OCI-LY7 (cell line): ENCODE data around the gene HIVEP3. TPM values are rescaled to one million over a fixed set of nuclear protein-coding genes. Genes with fewer than 3 reads are reported as not detected.

Experiments used
- BruUV-seq: library from RNA; stranded (reverse); fragments of 400-500 nt; replicated peaks from 2 replicates; lab custom pipeline; 2021; lab: Mats Ljungman, UMichigan
- CTCF ChIA-PET: fragments of 300-600 bp; sonication (Branson Sonifier 250); formaldehyde crosslinking; loops from one replicate; lab custom pipeline; 2022; ENCODE audit warnings: antibody characterized with exemption; ENCODE audit not compliant: unreplicated experiment; lab: Charles Lee
- POLR2A ChIA-PET: fragments of 300-600 bp; sonication (Branson Sonifier 250); formaldehyde crosslinking; loops from one replicate; lab custom pipeline; 2022; ENCODE audit warnings: antibody characterized with exemption; lab: Charles Lee
- DNase-seq: peaks from one replicate; pipeline ENCODE4 v3.0.0-alpha.2; 2015; ENCODE audit warnings: low spot score
- H2AFZ ChIP-seq: fragments of 200-600 bp; sonication (generic), shearing (Covaris generic); 2 replicates; pipeline ENCODE4 v1.6.1; 2014; ENCODE audit warnings: mild to moderate bottlenecking, antibody characterized with exemption, low read length, moderate library complexity
- H3K27ac ChIP-seq: fragments of 200-600 bp; sonication (generic); 2 replicates; pipeline ENCODE4 v1.5.1; 2014; ENCODE audit warnings: mixed run types, low read depth, mild to moderate bottlenecking, moderate library complexity, low read length, inconsistent platforms; ENCODE audit not compliant: poor library complexity, severe bottlenecking
- H3K36me3 ChIP-seq: fragments of 200-600 bp; sonication (generic); 2 replicates; pipeline ENCODE4 v1.6.1; 2014; ENCODE audit warnings: mild to moderate bottlenecking, antibody characterized with exemption, low read length, moderate library complexity, mixed read lengths; ENCODE audit not compliant: insufficient read depth
- H3K4me1 ChIP-seq: fragments of 200-600 bp; sonication (generic); 2 replicates; pipeline ENCODE4 v1.5.1; 2014; ENCODE audit warnings: mild to moderate bottlenecking, low read length; ENCODE audit not compliant: insufficient read depth, poor library complexity, severe bottlenecking
- H3K4me2 ChIP-seq: fragments of 200-600 bp; sonication (generic); 2 replicates; pipeline ENCODE4 v1.6.1; 2014; ENCODE audit warnings: mild to moderate bottlenecking, low read length
- H3K4me3 ChIP-seq: fragments of 200-600 bp; sonication (generic); 2 replicates; pipeline ENCODE4 v1.5.1; 2014; ENCODE audit warnings: mild to moderate bottlenecking, low read depth, low read length; ENCODE audit not compliant: poor library complexity, severe bottlenecking
- H3K79me2 ChIP-seq: fragments of 200-600 bp; sonication (generic); 2 replicates; pipeline ENCODE4 v1.6.1; 2016; ENCODE audit warnings: low read depth, mild to moderate bottlenecking, low read length, moderate library complexity, mixed read lengths; ENCODE audit not compliant: insufficient read depth
- H3K9me2 ChIP-seq: fragments of 200-600 bp; sonication (generic); 2 replicates; pipeline ENCODE4 v1.6.1; 2016; ENCODE audit warnings: mild to moderate bottlenecking, low read length, mixed read lengths; ENCODE audit not compliant: insufficient read depth
- H3K9me3 ChIP-seq: fragments of 200-600 bp; sonication (generic); 2 replicates; pipeline ENCODE4 v1.6.1; 2014; ENCODE audit warnings: mild to moderate bottlenecking, mixed run types, low read length, mixed read lengths
- H4K20me1 ChIP-seq: fragments of 200-600 bp; sonication (generic); 2 replicates; pipeline ENCODE4 v1.6.1; 2014; ENCODE audit warnings: mild to moderate bottlenecking, antibody characterized with exemption, low read length, moderate library complexity, mixed read lengths; ENCODE audit not compliant: insufficient read depth
- EZH2phosphoT487 ChIP-seq: fragments of 200-600 bp; sonication (generic); IDR thresholded peaks from 2 replicates; pipeline ENCODE4 v1.6.1; 2018; ENCODE audit warnings: low read depth, borderline replicate concordance, mild to moderate bottlenecking, mixed run types, antibody characterized with exemption, low read length, moderate library complexity, mixed read lengths
- intact Hi-C: fragments of 100-400 bp; cut with micrococcal nuclease; formaldehyde crosslinking; loops from one replicate; pipeline ENCODE4 v1.10.0; 2022; ENCODE audit not compliant: unreplicated experiment
- total RNA-seq, 2 experiments: library from RNA; depleted of rRNA in 1 of 2; stranded (reverse); fragments of >200 nt in 1 of 2; shearing (Covaris generic) in 1 of 2; gene quantifications; 2 replicates each; pipeline ENCODE4 v1.2.3, GENCODE V29; 2014 to 2022
- TF ChIP-seq, protein P1 (sequence below): fragments of 200-600 bp; sonication (generic); conservative IDR thresholded peaks from 2 replicates; pipeline ENCODE4 v1.5.1; 2014; ENCODE audit warnings: mild to moderate bottlenecking, antibody characterized with exemption, low read length, moderate library complexity, mixed read lengths

HIVEP3 gene
- total RNA-seq, 2 experiments from 2014 or later: 0.53 to 0.60 TPM

DNA sequence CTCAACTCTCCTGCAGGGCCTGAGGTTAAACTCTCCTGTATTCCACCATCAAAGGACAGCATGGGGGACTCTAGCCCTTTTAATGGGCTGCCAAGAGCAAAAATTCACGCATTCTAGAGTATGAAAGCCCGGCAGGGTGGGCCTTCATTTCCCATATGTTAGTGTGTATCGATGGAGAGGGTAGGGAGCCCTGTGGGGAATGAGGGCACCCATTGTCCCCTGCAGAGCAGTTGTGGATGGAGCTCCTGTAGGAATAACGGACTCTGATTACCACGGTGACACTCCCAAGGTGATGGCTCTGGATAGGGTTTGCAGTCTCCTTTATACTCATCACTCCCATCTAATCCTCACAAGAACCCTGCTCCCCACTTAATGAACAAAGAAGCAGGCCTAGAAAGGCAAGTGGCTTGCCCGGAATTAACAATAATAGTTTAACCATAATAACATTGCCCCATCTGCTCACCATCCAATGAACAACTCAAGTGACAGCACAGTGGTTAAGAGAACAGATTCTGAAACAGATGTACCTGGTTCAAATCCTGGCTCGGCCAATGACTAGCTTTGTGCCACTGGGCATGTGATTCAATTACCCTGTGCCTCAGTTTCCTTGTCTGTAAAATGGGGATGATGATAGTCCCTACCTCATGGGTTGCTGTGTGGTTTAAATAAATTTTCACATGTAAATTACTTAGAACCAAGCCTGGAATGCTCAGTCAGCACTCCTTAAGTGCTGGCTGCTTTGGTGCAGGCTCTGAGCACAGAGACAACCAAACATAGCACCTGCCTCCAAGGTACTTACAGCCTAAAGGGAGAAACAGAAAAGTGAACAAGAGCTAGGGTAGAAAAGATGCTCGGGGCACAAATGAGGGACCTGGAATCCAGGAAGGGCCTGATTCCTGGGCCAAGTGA lies 29.0 kb downstream of the HIVEP3 start:
- H3K4me1 ChIP-seq: no peaks in the 10 kb centered on the region
- no TSS peak for BruUV-seq

DNA sequence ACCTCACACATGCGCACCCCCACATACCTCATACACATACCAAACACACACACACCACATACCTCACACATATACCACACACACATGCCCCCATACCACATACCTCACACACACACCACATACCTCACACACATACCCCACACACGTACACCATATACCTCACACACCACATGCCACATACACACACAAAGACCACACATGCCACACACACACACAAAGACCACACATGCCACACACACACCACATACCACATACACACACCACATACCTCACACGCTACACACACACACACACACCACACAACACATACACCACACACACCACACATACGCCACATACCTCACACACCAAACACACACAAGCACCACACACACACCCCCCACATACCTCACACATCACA lies 30.0 kb downstream of the HIVEP3 start:
- TF ChIP-seq EZH2phosphoT487: no peak
- TF ChIP-seq, protein P1, sequence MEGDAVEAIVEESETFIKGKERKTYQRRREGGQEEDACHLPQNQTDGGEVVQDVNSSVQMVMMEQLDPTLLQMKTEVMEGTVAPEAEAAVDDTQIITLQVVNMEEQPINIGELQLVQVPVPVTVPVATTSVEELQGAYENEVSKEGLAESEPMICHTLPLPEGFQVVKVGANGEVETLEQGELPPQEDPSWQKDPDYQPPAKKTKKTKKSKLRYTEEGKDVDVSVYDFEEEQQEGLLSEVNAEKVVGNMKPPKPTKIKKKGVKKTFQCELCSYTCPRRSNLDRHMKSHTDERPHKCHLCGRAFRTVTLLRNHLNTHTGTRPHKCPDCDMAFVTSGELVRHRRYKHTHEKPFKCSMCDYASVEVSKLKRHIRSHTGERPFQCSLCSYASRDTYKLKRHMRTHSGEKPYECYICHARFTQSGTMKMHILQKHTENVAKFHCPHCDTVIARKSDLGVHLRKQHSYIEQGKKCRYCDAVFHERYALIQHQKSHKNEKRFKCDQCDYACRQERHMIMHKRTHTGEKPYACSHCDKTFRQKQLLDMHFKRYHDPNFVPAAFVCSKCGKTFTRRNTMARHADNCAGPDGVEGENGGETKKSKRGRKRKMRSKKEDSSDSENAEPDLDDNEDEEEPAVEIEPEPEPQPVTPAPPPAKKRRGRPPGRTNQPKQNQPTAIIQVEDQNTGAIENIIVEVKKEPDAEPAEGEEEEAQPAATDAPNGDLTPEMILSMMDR: no peak
- no peaks in the 10 kb centered on the region for H4K20me1 ChIP-seq
- H2AFZ ChIP-seq: no peak overlapping the region
- no peaks in the 10 kb centered on the region for H3K36me3 ChIP-seq
- no peak overlapping the region for H3K4me3 ChIP-seq
- no peaks in the 10 kb centered on the region for H3K9me2 ChIP-seq
- no peak overlapping the region for H3K4me2 ChIP-seq
- DNase-seq: no peak
- no TSS peak for BruUV-seq
- intact Hi-C loops: no loop called here
- H3K79me2 ChIP-seq: no peaks in the 10 kb centered on the region
- H3K9me3 ChIP-seq: no peaks in the 10 kb centered on the region
- ChIA-PET CTCF (no interaction called here), POLR2A (no interaction called here)
- H3K27ac ChIP-seq: no peak overlapping the region
- H3K4me1 ChIP-seq: no peaks in the 10 kb centered on the region

More for the DNA sequence above, 29.0 kb downstream of the HIVEP3 start:
- Histone ChIP-seq H3K4me3 (no peak overlapping the region), H4K20me1 (no peaks in the 10 kb centered on the region), H3K79me2 (no peaks in the 10 kb centered on the region), H2AFZ (no peak overlapping the region), H3K27ac (no peak overlapping the region), H3K4me2 (no peak overlapping the region), H3K9me2 (no peaks in the 10 kb centered on the region), H3K36me3 (no peaks in the 10 kb centered on the region), H3K9me3 (no peaks in the 10 kb centered on the region)
- intact Hi-C loops: no loop called here
- no peak for TF ChIP-seq EZH2phosphoT487
- TF ChIP-seq, protein P1: no peak
- ChIA-PET CTCF (no interaction called here), POLR2A (no interaction called here)
- no peak for DNase-seq

DNA sequence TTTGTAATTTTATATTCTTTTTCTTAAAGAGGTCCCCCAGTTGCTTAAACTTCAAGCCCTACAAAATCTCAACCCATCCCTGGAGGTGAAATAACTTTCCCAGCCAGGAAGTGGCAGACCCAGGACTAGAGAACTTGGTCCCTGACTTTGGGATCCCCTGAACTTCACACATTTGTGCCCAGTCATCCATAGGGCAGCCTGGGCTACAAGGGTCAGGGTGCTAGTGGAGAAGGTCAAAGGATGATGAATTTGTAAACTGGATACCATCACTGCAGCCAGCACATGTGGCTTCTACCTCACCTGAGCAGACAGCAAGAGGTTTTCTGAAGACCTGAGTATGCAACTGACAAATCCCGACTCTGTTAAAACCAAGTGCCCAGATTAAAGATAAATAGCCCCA lies 31.4 kb downstream of the HIVEP3 start:
- intact Hi-C loops: no loop called here
- Histone ChIP-seq H3K27ac (no peak overlapping the region), H3K79me2 (no peaks in the 10 kb centered on the region), H3K36me3 (no peaks in the 10 kb centered on the region), H3K4me3 (no peak overlapping the region), H3K9me3 (no peaks in the 10 kb centered on the region), H3K4me2 (no peak overlapping the region), H2AFZ (no peak overlapping the region), H4K20me1 (no peaks in the 10 kb centered on the region), H3K9me2 (no peaks in the 10 kb centered on the region), H3K4me1 (no peaks in the 10 kb centered on the region)
- no peak for DNase-seq
- CTCF ChIA-PET: no interaction called here
- POLR2A ChIA-PET: no interaction called here
- TF ChIP-seq EZH2phosphoT487: no peak
- TF ChIP-seq, protein P1: no peak
- no TSS peak for BruUV-seq
